ENCODE data around the gene EMC6. TPM values are rescaled to one million over a fixed set of nuclear protein-coding genes. Genes with fewer than 3 reads are reported as not detected.

EMC6 gene
- total and polyA plus RNA-seq, 8 donors: 15.9 to 37.6 (median 23.0) TPM

DNA sequence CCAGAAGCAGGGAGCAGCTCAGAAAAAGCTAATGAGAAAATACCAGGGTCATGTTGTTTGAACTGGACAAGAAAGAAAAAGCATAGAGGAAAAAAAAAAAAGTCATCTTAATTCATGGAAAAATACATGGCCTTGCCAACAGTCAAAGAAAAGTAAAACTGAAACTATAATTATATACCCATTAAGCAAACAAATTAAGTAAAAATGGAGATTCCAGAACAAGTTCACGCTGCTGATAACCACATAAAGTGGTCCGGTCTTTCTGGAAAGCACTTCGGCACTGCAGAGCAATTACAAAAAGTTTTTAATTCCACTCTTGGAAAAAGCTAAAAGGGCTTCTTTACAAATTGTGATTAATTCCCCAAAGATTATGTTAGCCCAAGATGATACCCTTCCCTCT, 39.8 kb downstream of the EMC6 start:
- DNase-seq (peak in 2 of 4 donors; percentile 31 to 32), ATAC-seq (no peak)
- Histone ChIP-seq H3K27me3 (no peaks in the 10 kb centered on the region), H3K9me3 (no peaks in the 10 kb centered on the region), H3K27ac (no peak overlapping the region), H3K4me1 (peaks cover 0 to 13% of the 10 kb centered on the region in 2 donors), H3K4me3 (no peak overlapping the region), H3K36me3 (peaks cover 0 to 12% of the 10 kb centered on the region in 2 donors)
- TF ChIP-seq, protein P1, sequence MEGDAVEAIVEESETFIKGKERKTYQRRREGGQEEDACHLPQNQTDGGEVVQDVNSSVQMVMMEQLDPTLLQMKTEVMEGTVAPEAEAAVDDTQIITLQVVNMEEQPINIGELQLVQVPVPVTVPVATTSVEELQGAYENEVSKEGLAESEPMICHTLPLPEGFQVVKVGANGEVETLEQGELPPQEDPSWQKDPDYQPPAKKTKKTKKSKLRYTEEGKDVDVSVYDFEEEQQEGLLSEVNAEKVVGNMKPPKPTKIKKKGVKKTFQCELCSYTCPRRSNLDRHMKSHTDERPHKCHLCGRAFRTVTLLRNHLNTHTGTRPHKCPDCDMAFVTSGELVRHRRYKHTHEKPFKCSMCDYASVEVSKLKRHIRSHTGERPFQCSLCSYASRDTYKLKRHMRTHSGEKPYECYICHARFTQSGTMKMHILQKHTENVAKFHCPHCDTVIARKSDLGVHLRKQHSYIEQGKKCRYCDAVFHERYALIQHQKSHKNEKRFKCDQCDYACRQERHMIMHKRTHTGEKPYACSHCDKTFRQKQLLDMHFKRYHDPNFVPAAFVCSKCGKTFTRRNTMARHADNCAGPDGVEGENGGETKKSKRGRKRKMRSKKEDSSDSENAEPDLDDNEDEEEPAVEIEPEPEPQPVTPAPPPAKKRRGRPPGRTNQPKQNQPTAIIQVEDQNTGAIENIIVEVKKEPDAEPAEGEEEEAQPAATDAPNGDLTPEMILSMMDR (IDR thresholded peaks at IDR 0.05): no peak
- intact Hi-C loops (cut with DNase I): no loop called here

DNA sequence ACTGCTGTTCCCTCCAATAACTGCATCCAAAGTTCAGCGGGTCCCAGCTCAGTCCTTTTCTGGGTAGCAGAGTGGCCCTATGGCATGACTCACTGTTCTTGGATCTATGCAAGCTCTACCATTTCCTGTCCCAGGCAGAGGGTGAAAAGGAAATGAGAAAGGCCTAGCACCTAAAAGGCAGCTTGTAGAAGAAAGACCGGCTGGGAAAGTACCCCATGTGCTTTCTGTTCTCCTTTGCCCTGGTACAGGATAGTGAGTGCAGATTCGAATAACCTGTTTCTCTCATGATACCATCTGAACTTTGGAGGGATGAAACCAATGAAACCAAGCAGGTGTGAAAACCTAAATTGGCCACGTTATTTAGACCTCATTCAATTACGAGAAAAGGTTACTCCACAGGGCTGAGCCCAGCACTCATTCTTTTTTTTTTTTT, 42.4 kb downstream of the EMC6 start:
- Histone ChIP-seq H3K27me3 (no peaks in the 10 kb centered on the region), H3K4me1 (peaks cover 0 to 13% of the 10 kb centered on the region in 2 donors), H3K36me3 (peaks cover 0 to 35% of the 10 kb centered on the region in 2 donors), H3K27ac (no peak overlapping the region), H3K4me3 (no peak overlapping the region), H3K9me3 (no peaks in the 10 kb centered on the region)
- intact Hi-C loops (cut with DNase I): no loop called here
- ATAC-seq (peak; percentile 83), DNase-seq (no peak)
- TF ChIP-seq, protein P1 (IDR thresholded peaks at IDR 0.05): no peak

DNA sequence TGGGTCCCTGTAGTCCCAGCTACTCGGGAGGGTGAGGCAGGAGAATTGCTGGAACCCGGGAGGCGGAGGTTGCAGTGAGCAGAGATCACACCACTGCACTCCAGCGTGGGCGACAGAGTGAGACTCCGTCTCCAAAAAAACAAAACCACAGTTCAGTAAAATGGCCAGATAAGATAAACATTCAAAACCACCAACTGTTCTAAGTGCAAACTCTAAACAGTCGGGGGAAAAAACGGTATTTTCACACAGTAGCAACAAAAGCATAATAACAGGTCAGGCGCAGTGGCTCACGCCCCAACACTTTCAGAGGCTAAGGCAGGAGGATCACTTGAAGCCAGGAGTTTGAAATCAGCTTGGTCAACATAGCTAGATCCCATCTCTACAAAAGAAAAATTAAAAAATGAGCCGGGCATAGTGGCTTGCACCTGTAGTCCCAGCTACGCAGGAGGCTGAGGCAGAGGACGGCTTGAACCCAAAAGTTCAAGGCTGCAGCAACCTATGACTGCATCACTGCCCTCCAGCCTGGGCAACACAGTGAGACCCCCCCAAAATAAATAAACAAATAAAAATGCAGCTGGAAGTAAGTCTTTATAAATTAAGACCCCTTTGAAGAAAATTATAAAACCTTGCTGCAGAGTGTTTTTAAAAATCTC, 44.3 kb downstream of the EMC6 start:
- DNase-seq (no peak), ATAC-seq (no peak)
- intact Hi-C loops (cut with DNase I): no loop called here
- peaks cover 0 to 14% of the 10 kb centered on the region in 2 donors for H3K4me1 ChIP-seq
- no peak overlapping the region for H3K4me3 ChIP-seq
- TF ChIP-seq, protein P1 (IDR thresholded peaks at IDR 0.05): no peak
- no peaks in the 10 kb centered on the region for H3K27me3 ChIP-seq
- H3K9me3 ChIP-seq: no peaks in the 10 kb centered on the region
- H3K27ac ChIP-seq: no peak overlapping the region
- peaks cover 0 to 54% of the 10 kb centered on the region in 2 donors for H3K36me3 ChIP-seq

DNA sequence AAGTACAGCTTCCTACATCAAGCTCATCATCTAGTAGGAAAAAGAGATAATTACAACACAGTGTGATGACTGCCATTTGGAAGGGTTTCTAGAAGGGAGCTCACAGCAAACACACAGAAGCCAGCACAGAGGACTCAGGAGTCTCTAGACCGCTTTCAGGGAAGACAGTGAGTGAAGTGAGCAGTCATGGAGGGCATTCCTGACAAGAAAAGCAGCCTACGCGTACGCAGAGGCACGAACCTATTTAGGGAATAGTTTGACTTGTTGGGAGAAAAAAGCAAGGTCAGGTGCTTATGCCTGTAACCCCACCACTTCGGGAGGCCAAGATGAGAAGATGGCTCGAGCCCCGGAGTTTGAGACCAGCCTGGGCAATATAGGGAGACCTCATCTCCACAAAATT, 46.7 kb downstream of the EMC6 start:
- no peak for ATAC-seq
- Histone ChIP-seq H3K4me1 (peaks cover 4 to 38% of the 10 kb centered on the region in 2 donors), H3K27me3 (no peaks in the 10 kb centered on the region), H3K4me3 (no peak overlapping the region), H3K27ac (no peak overlapping the region), H3K9me3 (no peaks in the 10 kb centered on the region), H3K36me3 (peaks cover 0 to 67% of the 10 kb centered on the region in 2 donors)
- intact Hi-C loops (cut with DNase I): no loop called here
- no peak for DNase-seq
- TF ChIP-seq, protein P1 (IDR thresholded peaks at IDR 0.05): no peak

DNA sequence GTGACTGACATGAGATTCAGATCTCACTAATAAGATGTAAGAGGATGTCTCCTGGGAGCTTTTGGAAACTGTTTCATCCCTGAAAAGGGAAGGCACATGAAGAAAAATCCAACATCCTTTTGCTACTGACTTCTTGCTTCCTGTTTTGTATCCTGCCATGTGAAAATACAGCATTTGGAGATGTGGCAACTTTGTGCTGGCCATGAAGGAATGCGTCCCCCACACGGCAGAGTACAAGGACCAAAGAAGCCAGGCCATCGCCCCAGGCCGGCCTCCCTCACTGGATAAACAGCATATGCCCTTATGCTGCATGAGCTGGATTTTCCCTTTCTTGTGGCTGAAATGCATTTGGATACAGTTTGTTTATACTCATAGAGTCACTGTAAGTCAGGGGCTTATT, 49.6 kb downstream of the EMC6 start:
- Histone ChIP-seq H3K27ac (no peak overlapping the region), H3K27me3 (no peaks in the 10 kb centered on the region), H3K36me3 (peaks cover 0 to 57% of the 10 kb centered on the region in 2 donors), H3K4me1 (peaks cover 11 to 51% of the 10 kb centered on the region in 2 donors), H3K4me3 (no peak overlapping the region), H3K9me3 (no peaks in the 10 kb centered on the region)
- DNase-seq (no peak), ATAC-seq (no peak)
- intact Hi-C loops (cut with DNase I): no loop called here
- TF ChIP-seq, protein P1 (IDR thresholded peaks at IDR 0.05): no peak

Data from left lung (tissue), 10 donors.